Measurements from ENCODE around the gene SULF2. TPM values are rescaled to one million over a fixed set of nuclear protein-coding genes. Genes with fewer than 3 reads are reported as not detected.
A peak's percentile ranks its signal among the peaks of the same experiment; 100 is the strongest.

SULF2 gene
- total and polyA plus RNA-seq, 2 of the 13 experiments (the other 11 are each of a cell fraction or from before 2014, with no cell fraction given): 7.2 to 50.9 TPM

DNA sequence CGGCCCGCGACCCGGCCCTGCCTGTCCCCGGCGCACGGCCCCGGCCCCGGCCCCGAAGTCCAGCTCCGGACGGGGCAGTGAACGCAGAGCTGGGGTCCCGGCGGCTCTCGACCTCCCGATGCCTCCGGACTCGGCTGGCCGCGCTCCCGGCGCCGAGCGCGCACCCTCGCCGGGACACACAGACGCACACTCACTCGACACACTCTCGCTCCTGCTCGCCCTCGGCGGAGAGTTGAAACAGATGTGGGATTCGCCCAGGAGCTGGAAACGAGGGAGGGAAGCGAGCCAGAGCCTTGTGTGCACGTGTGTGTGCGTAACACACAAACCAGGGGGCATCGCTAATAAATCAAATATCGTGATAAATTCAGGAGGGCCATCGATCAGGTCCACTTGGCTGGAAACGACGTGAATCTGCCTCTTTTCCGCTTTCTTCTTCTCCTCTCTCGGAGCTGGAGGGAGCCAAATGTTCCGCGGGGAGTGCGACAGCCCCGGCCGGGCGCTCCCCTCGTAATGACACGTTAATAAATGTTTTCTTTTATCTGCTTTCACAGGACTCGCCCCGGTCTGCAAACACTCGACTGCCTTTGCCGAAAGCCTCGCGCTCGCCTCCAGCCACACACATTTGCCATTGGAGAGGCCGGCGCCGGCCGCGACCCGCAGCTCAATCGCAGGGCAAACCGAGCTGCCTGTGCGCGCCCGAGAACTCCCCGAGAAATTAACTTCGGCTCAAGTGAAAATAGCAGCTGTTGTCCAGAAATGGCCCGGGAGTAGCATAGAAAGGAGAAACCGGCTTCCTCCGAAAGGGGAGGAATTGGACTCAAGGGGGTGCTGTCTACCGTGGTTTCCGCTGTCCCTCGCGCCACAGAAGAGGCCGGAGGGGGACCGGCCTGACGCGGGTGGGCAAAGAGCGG lies 828 bp upstream of the SULF2 start (continued):
- TF ChIP-seq, protein P1, sequence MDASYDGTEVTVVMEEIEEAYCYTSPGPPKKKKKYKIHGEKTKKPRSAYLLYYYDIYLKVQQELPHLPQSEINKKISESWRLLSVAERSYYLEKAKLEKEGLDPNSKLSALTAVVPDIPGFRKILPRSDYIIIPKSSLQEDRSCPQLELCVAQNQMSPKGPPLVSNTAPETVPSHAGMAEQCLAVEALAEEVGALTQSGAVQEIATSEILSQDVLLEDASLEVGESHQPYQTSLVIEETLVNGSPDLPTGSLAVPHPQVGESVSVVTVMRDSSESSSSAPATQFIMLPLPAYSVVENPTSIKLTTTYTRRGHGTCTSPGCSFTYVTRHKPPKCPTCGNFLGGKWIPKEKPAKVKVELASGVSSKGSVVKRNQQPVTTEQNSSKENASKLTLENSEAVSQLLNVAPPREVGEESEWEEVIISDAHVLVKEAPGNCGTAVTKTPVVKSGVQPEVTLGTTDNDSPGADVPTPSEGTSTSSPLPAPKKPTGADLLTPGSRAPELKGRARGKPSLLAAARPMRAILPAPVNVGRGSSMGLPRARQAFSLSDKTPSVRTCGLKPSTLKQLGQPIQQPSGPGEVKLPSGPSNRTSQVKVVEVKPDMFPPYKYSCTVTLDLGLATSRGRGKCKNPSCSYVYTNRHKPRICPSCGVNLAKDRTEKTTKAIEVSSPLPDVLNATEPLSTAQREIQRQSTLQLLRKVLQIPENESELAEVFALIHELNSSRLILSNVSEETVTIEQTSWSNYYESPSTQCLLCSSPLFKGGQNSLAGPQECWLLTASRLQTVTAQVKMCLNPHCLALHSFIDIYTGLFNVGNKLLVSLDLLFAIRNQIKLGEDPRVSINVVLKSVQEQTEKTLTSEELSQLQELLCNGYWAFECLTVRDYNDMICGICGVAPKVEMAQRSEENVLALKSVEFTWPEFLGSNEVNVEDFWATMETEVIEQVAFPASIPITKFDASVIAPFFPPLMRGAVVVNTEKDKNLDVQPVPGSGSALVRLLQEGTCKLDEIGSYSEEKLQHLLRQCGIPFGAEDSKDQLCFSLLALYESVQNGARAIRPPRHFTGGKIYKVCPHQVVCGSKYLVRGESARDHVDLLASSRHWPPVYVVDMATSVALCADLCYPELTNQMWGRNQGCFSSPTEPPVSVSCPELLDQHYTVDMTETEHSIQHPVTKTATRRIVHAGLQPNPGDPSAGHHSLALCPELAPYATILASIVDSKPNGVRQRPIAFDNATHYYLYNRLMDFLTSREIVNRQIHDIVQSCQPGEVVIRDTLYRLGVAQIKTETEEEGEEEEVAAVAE (CRISPR knock-in tag; IDR thresholded peaks at IDR 0.05; ENCODE audit: borderline replicate concordance): no peak
- TF ChIP-seq ZNF883 (CRISPR knock-in tag; IDR thresholded peaks at IDR 0.05; ENCODE audit: not compliant biosample characterization): peak; percentile 54
- no peak for TF ChIP-seq ZC3H4 (CRISPR knock-in tag; IDR thresholded peaks at IDR 0.05; ENCODE audit: borderline replicate concordance)
- TF ChIP-seq, protein P2, sequence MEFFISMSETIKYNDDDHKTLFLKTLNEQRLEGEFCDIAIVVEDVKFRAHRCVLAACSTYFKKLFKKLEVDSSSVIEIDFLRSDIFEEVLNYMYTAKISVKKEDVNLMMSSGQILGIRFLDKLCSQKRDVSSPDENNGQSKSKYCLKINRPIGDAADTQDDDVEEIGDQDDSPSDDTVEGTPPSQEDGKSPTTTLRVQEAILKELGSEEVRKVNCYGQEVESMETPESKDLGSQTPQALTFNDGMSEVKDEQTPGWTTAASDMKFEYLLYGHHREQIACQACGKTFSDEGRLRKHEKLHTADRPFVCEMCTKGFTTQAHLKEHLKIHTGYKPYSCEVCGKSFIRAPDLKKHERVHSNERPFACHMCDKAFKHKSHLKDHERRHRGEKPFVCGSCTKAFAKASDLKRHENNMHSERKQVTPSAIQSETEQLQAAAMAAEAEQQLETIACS (CRISPR knock-in tag; IDR thresholded peaks at IDR 0.05): peak; percentile 90
- no peak for TF ChIP-seq ZNF138 (CRISPR knock-in tag; IDR thresholded peaks at IDR 0.05; ENCODE audit: low read depth)
- TF ChIP-seq, protein P3, sequence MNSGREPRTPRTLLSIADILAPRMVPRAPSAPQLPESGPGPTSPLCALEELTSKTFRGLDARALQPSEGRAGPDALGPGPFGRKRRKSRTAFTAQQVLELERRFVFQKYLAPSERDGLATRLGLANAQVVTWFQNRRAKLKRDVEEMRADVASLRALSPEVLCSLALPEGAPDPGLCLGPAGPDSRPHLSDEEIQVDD (CRISPR knock-in tag; IDR thresholded peaks at IDR 0.05; ENCODE audit: borderline replicate concordance): peak; percentile 64; the same call in 1 of the 2 replicates
- TF ChIP-seq SP2 (CRISPR knock-in tag; IDR thresholded peaks at IDR 0.05): no peak
- TF ChIP-seq ZSCAN22 (CRISPR knock-in tag; IDR thresholded peaks at IDR 0.05): 0 out of 2 replicates have a peak, but pooled peaks have one; percentile 35
- TF ChIP-seq, protein P4, sequence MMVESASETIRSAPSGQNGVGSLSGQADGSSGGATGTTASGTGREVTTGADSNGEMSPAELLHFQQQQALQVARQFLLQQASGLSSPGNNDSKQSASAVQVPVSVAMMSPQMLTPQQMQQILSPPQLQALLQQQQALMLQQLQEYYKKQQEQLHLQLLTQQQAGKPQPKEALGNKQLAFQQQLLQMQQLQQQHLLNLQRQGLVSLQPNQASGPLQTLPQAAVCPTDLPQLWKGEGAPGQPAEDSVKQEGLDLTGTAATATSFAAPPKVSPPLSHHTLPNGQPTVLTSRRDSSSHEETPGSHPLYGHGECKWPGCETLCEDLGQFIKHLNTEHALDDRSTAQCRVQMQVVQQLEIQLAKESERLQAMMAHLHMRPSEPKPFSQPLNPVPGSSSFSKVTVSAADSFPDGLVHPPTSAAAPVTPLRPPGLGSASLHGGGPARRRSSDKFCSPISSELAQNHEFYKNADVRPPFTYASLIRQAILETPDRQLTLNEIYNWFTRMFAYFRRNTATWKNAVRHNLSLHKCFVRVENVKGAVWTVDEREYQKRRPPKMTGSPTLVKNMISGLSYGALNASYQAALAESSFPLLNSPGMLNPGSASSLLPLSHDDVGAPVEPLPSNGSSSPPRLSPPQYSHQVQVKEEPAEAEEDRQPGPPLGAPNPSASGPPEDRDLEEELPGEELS (CRISPR knock-in tag; IDR thresholded peaks at IDR 0.05): peak; percentile 32
- no peak for TF ChIP-seq CENPX (CRISPR knock-in tag; IDR thresholded peaks at IDR 0.05)
- 0 out of 2 replicates have a peak, but pooled peaks have one; percentile 15 for TF ChIP-seq DR1 (CRISPR knock-in tag; IDR thresholded peaks at IDR 0.05)
- no peak for TF ChIP-seq FOXJ3 (CRISPR knock-in tag; IDR thresholded peaks at IDR 0.05; ENCODE audit: borderline replicate concordance)
- no peak for TF ChIP-seq TRIM24 (CRISPR knock-in tag; IDR thresholded peaks at IDR 0.05)
- no peak for TF ChIP-seq ZNF160 (CRISPR knock-in tag; IDR thresholded peaks at IDR 0.05)
- TF ChIP-seq, protein P5, sequence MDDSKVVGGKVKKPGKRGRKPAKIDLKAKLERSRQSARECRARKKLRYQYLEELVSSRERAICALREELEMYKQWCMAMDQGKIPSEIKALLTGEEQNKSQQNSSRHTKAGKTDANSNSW (CRISPR knock-in tag; IDR thresholded peaks at IDR 0.05; ENCODE audit: borderline replicate concordance): peak; percentile 46; the same call in 1 of the 2 replicates
- TF ChIP-seq NR2F6 (IDR thresholded peaks at IDR 0.05): no peak
- TF ChIP-seq NR2F6 (CRISPR knock-in tag; IDR thresholded peaks at IDR 0.05): peak; percentile 59; the same call in 1 of the 2 replicates
- no peak for TF ChIP-seq ZNF460 (CRISPR knock-in tag; IDR thresholded peaks at IDR 0.05; ENCODE audit: borderline replicate concordance)
- no peak for TF ChIP-seq CREB1 (IDR thresholded peaks at IDR 0.05)
- no peak for TF ChIP-seq CREB1 (CRISPR knock-in tag; IDR thresholded peaks at IDR 0.05)
- TF ChIP-seq ZNF557 (CRISPR knock-in tag; IDR thresholded peaks at IDR 0.05): no peak; the same call in 1 of the 2 replicates

Measured in HepG2 (cell line).